Caco-2 (cell line): ENCODE measurements around the gene DDR2. TPM values are rescaled to one million over a fixed set of nuclear protein-coding genes. Genes with fewer than 3 reads are reported as not detected.
"Not testable (repeated sequence)": the region's sequence is repeated elsewhere in the genome, so short reads cannot be mapped to it uniquely, and the experiment has no call there.

Experiments used
- BruUV-seq: library from RNA; stranded (reverse); fragments of 400-500 nt; replicated peaks from 2 replicates; lab custom pipeline; 2021; lab: Mats Ljungman, UMichigan
- CTCF ChIA-PET: fragments of 300-600 bp; sonication (Branson Sonifier 250); formaldehyde crosslinking; loops from one replicate; lab custom pipeline; 2022; ENCODE audit warnings: antibody characterized with exemption; lab: Charles Lee
- POLR2A ChIA-PET: fragments of 300-600 bp; sonication (Branson Sonifier 250); formaldehyde crosslinking; loops from one replicate; lab custom pipeline; 2022; ENCODE audit warnings: antibody characterized with exemption; lab: Charles Lee
- DNase-seq, 2 experiments: peaks; one replicate each; pipeline versions ENCODE4 v3.0.0 to v3.0.0-alpha.2; 2020 to 2022
- H3K27me3 ChIP-seq: replicated peaks from 2 replicates; pipeline ENCODE4 v1.6.0; 2011; ENCODE audit warnings: low read length; ENCODE audit not compliant: control insufficient read depth, insufficient read depth
- H3K36me3 ChIP-seq: 2 replicates; pipeline ENCODE4 v1.5.1; 2011; ENCODE audit warnings: low read length; ENCODE audit not compliant: control insufficient read depth, insufficient read depth
- H3K4me1 ChIP-seq: fragments of 250-450 bp; sonication (Bioruptor Pico); 2 replicates; pipeline ENCODE4 v1.5.1; 2020; ENCODE audit warnings: mild to moderate bottlenecking
- H3K4me3 ChIP-seq: 2 replicates; pipeline ENCODE4 v1.5.1; 2011; ENCODE audit warnings: low read depth, mild to moderate bottlenecking, control low read depth, low read length
- H3K9me3 ChIP-seq: fragments of 250-450 bp; sonication (Bioruptor Pico); 2 replicates; pipeline ENCODE4 v1.5.1; 2020; ENCODE audit warnings: mild to moderate bottlenecking, moderate library complexity
- H3K27ac Mint-ChIP-seq: one replicate; pipeline ENCODE4 v1.8.0; 2022; ENCODE audit warnings: mixed read lengths; ENCODE audit not compliant: unreplicated experiment
- H3K27me3 Mint-ChIP-seq: one replicate; pipeline ENCODE4 v1.8.0; 2022; ENCODE audit warnings: mixed read lengths; ENCODE audit not compliant: insufficient read depth, unreplicated experiment
- H3K36me3 Mint-ChIP-seq: one replicate; pipeline ENCODE4 v1.8.0; 2022; ENCODE audit warnings: mild to moderate bottlenecking, mixed read lengths; ENCODE audit not compliant: insufficient read depth, unreplicated experiment
- H3K4me1 Mint-ChIP-seq: one replicate; pipeline ENCODE4 v1.8.0; 2022; ENCODE audit warnings: low read depth, mixed read lengths; ENCODE audit not compliant: unreplicated experiment
- H3K4me3 Mint-ChIP-seq: one replicate; pipeline ENCODE4 v1.8.0; 2022; ENCODE audit warnings: mild to moderate bottlenecking, moderate library complexity, mixed read lengths; ENCODE audit not compliant: unreplicated experiment
- H3K9me3 Mint-ChIP-seq: one replicate; pipeline ENCODE4 v1.8.0; 2022; ENCODE audit warnings: mixed read lengths; ENCODE audit not compliant: unreplicated experiment
- CTCF ChIP-seq, 2 experiments: fragments of 200-600 bp in 1 of 2; IDR thresholded peaks; 1 replicate in 1 of 2; 2 replicates in 1 of 2; pipeline versions ENCODE4 v1.5.1 to v1.8.0; 2011 to 2022; ENCODE audit warnings: antibody characterized with exemption in 1 of 2, control low read depth in 1 of 2, inconsistent platforms in 1 of 2, low read depth in 1 of 2, low read length in 1 of 2, mild to moderate bottlenecking in 1 of 2, moderate library complexity in 1 of 2; ENCODE audit not compliant: insufficient read depth in 1 of 2, severe bottlenecking in 1 of 2, unreplicated experiment in 1 of 2
- intact Hi-C: fragments of 100-400 bp; cut with micrococcal nuclease; formaldehyde crosslinking; loops from one replicate; pipeline ENCODE4 v1.10.0; 2022; ENCODE audit not compliant: unreplicated experiment
- total RNA-seq: library from RNA; stranded (reverse); gene quantifications from 2 replicates; pipeline ENCODE4 v1.2.3, GENCODE V29; 2022

DDR2 gene
- total RNA-seq, 1 experiment from 2014 or later: 0.73 TPM

- peak; percentile 51 to 76 for TF ChIP-seq CTCF (IDR thresholded peaks at IDR 0.05; ENCODE audit: insufficient read depth in 1 of 2, low read depth in 1 of 2, low read length in 1 of 2, severe bottlenecking in 1 of 2, unreplicated experiment in 1 of 2)
- not testable (repeated sequence) for H3K9me3 ChIP-seq, BruUV-seq, H3K27ac Mint-ChIP-seq, H3K36me3 ChIP-seq, H3K9me3 Mint-ChIP-seq, H3K27me3 Mint-ChIP-seq, H3K27me3 ChIP-seq, H3K4me3 Mint-ChIP-seq, H3K4me3 ChIP-seq, H3K4me1 ChIP-seq, H3K4me1 Mint-ChIP-seq
- DNase-seq: peak; percentile 73 to 75
- ChIA-PET CTCF (interaction anchor here (0.6 to 1.5 kb wide), 10 partner anchors 23 to 744 kb away, joined by 3 to 23 read pairs (median 4); no protein-coding TSS in a partner anchor), POLR2A (interaction anchor here (0.6 kb wide), 1 partner anchor 502 kb away, joined by 3 read pairs; no protein-coding TSS in a partner anchor)
- intact Hi-C loops: loop anchor here (1.0 kb wide), 1 partner anchor 187 kb away; no protein-coding TSS in a partner anchor
- H3K36me3 Mint-ChIP-seq: peaks cover 51% of the 10 kb centered on the region
Observed at GRCh38 chr1:162799995-162800830, 167.9 kb downstream of the DDR2 start.

GRCh38 chr1:162807503-162807902 lies 175.2 kb downstream of the DDR2 start:
- H3K4me3 Mint-ChIP-seq, H3K4me1 ChIP-seq, H3K27ac Mint-ChIP-seq, intact Hi-C loops, POLR2A ChIA-PET, DNase-seq, CTCF ChIA-PET, H3K27me3 ChIP-seq, H3K27me3 Mint-ChIP-seq, H3K36me3 ChIP-seq, H3K9me3 Mint-ChIP-seq, H3K4me1 Mint-ChIP-seq, H3K9me3 ChIP-seq, H3K4me3 ChIP-seq, BruUV-seq: not testable (repeated sequence)
- H3K36me3 Mint-ChIP-seq: peaks cover 24% of the 10 kb centered on the region

- H3K36me3 ChIP-seq, CTCF ChIA-PET, POLR2A ChIA-PET, DNase-seq, H3K4me1 Mint-ChIP-seq, intact Hi-C loops, H3K4me3 Mint-ChIP-seq, H3K27me3 Mint-ChIP-seq, H3K4me3 ChIP-seq, H3K36me3 Mint-ChIP-seq, H3K9me3 ChIP-seq, H3K4me1 ChIP-seq, H3K9me3 Mint-ChIP-seq, H3K27me3 ChIP-seq, H3K27ac Mint-ChIP-seq: not testable (repeated sequence)
- BruUV-seq: TSS peak; percentile 48
Observed at GRCh38 chr1:162812357-162812756, 180.1 kb downstream of the DDR2 start.

GRCh38 chr1:162818136-162818535 lies 185.9 kb downstream of the DDR2 start:
- H3K36me3 ChIP-seq, H3K27me3 Mint-ChIP-seq, H3K27ac Mint-ChIP-seq, DNase-seq, BruUV-seq, H3K9me3 ChIP-seq, CTCF ChIA-PET, intact Hi-C loops, H3K9me3 Mint-ChIP-seq, POLR2A ChIA-PET, H3K27me3 ChIP-seq, H3K4me1 ChIP-seq, H3K4me3 Mint-ChIP-seq, H3K4me3 ChIP-seq, H3K36me3 Mint-ChIP-seq: not testable (repeated sequence)
- H3K4me1 Mint-ChIP-seq: peaks cover 16% of the 10 kb centered on the region

GRCh38 chr1:162818666-162819065 lies 186.4 kb downstream of the DDR2 start:
- H3K27me3 Mint-ChIP-seq, BruUV-seq, H3K4me1 ChIP-seq, H3K36me3 ChIP-seq, H3K27me3 ChIP-seq, H3K4me3 ChIP-seq, H3K9me3 Mint-ChIP-seq, H3K4me3 Mint-ChIP-seq, H3K9me3 ChIP-seq, CTCF ChIA-PET, intact Hi-C loops, POLR2A ChIA-PET, H3K36me3 Mint-ChIP-seq, DNase-seq, H3K27ac Mint-ChIP-seq: not testable (repeated sequence)
- peaks cover 20% of the 10 kb centered on the region for H3K4me1 Mint-ChIP-seq
